ENCODE results near the gene FRMD4B. TPM values are rescaled to one million over a fixed set of nuclear protein-coding genes. Genes with fewer than 3 reads are reported as not detected.
A peak's percentile ranks its signal among the peaks of the same experiment; 100 is the strongest.

FRMD4B gene
- total RNA-seq, 4 donors from 2014 or later = 10.5 to 22.0 (median 14.8) TPM

DNA sequence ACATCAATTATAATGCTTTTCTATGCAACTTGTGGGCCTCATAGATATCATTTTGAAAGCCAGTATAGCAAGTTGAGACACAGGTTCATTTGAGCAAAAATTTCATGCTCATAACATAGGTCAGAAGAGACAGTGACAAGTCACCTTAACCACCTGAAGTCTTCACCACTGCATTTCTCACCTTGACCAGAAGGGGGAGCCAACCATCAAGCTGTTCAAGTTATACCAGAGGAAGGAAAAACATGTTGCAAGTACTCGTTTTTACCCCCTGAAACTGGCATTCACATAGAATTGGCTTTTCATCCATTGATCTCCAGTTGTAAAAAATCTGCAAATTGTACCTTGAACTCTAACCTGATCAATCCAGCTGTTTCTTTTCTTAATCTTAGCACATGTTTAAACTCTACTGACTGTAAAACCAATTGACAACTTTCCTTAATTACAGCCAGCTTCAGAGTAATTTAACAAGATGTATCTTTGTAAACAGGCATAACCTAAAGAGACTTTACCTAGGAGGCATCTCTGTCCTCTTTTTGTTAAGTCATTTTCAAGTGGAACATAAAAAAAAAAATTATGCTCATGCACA is 264.9 kb downstream of the FRMD4B start:
- Histone ChIP-seq H3K27me3 (no peaks in the 10 kb centered on the region), H3K27ac (replicated peaks in 1 of 4) (peak overlapping the region in 3 of 4 donors; percentile 47 to 63 (median 59)), H3K4me3 (peak overlapping the region in 3 of 4 donors; percentile 19 to 42 (median 36)), H3K9me3 (no peaks in the 10 kb centered on the region), H3K4me1 (peaks cover 0 to 26% (median 19%) of the 10 kb centered on the region in 4 donors), H3K36me3 (no peaks in the 10 kb centered on the region)
- no peak for TF ChIP-seq POLR2A (IDR thresholded peaks at IDR 0.05; ENCODE audit: low read depth)
- TF ChIP-seq, protein P1, sequence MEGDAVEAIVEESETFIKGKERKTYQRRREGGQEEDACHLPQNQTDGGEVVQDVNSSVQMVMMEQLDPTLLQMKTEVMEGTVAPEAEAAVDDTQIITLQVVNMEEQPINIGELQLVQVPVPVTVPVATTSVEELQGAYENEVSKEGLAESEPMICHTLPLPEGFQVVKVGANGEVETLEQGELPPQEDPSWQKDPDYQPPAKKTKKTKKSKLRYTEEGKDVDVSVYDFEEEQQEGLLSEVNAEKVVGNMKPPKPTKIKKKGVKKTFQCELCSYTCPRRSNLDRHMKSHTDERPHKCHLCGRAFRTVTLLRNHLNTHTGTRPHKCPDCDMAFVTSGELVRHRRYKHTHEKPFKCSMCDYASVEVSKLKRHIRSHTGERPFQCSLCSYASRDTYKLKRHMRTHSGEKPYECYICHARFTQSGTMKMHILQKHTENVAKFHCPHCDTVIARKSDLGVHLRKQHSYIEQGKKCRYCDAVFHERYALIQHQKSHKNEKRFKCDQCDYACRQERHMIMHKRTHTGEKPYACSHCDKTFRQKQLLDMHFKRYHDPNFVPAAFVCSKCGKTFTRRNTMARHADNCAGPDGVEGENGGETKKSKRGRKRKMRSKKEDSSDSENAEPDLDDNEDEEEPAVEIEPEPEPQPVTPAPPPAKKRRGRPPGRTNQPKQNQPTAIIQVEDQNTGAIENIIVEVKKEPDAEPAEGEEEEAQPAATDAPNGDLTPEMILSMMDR (IDR thresholded peaks at IDR 0.05) = peak; percentile 88 to 95 (median 95)
- no peak for TF ChIP-seq POLR2AphosphoS5 (IDR thresholded peaks at IDR 0.05)
- no peak for TF ChIP-seq EP300 (IDR thresholded peaks at IDR 0.05)
- no peak for DNase-seq (ENCODE audit: extremely low spot score)
- intact Hi-C loops (cut with DNase I) = loop anchor here (5.0 kb wide), 1 partner anchor 186 kb away; no protein-coding TSS in a partner anchor
- 0% methylated on average over 1 of the region's 1 CpG for WGBS

All from esophagus muscularis mucosa (tissue), 4 donors.